GM23248 (cell line): ENCODE results near the gene ATR.

Experiments used
- EZH2 ChIP-seq: fragments of 200-600 bp; sonication (generic); IDR thresholded peaks from 2 replicates; pipeline ENCODE4 v1.6.1; 2018; ENCODE audit warnings: antibody characterized with exemption, mild to moderate bottlenecking; ENCODE audit not compliant: insufficient read depth, poor library complexity, severe bottlenecking
- EZH2phosphoT487 ChIP-seq: fragments of 200-600 bp; sonication (generic); IDR thresholded peaks from 2 replicates; pipeline ENCODE4 v1.6.1; 2018; ENCODE audit warnings: antibody characterized with exemption, moderate library complexity, mild to moderate bottlenecking, low read depth; ENCODE audit not compliant: insufficient read depth

DNA sequence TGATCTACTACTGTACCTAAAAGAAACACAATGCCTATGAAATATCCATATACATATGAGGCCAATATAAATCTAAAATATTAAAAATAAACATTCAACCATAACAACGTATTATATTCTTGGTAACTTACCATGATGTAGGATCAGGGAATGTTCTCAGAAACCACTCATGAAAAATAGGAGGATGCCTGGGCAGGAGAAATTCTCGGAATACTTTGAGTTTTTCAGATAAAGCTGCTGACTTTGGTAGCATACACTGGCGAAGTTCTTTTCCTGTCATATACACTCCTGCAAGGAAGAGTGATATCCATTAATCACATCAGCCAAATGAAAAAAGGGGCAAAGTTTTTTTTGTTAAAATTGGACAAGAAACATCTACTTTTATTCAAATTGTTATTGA, 119.4 kb downstream of the ATR start:
- TF ChIP-seq EZH2phosphoT487 (no peak), EZH2 (no peak)
